Heart left ventricle (tissue), 16 donors: Measurements from ENCODE around the gene PLA2G4B. TPM values are rescaled to one million over a fixed set of nuclear protein-coding genes. Genes with fewer than 3 reads are reported as not detected.

Experiments used
- ATAC-seq, 4 donors: fragments of 200-7000 bp; cut with Tn5 transposase; one replicate each; pipeline ENCODE4 v1.9.1; 2020 to 2022; ENCODE audit warnings: moderate library complexity in 4 of 4, mild to moderate bottlenecking in 3 of 4, moderate number of reproducible peaks in 1 of 4
- DNase-seq, 5 donors: peaks; one replicate each; pipeline ENCODE4 v3.0.0-alpha.2; 2020
- H3K27ac ChIP-seq, 12 donors: fragments of 200-600 bp; sonication (generic) in 4 of 12; one replicate each; pipeline versions ENCODE4 v1.5.0 to v1.8.0; 2016 to 2022; ENCODE audit warnings: mild to moderate bottlenecking in 2 of 12
- H3K27me3 ChIP-seq, 9 donors: fragments of 200-600 bp; sonication (generic) in 2 of 9; one replicate each; pipeline versions ENCODE4 v1.5.1 to v1.8.0; 2016 to 2022; ENCODE audit warnings: mild to moderate bottlenecking in 3 of 9
- H3K36me3 ChIP-seq, 9 donors: fragments of 200-600 bp; sonication (generic) in 2 of 9; one replicate each; pipeline versions ENCODE4 v1.5.0 to v1.8.0; 2018 to 2022; ENCODE audit warnings: mild to moderate bottlenecking in 2 of 9
- H3K4me1 ChIP-seq, 12 donors: fragments of 200-600 bp; sonication (generic) in 4 of 12; one replicate each; pipeline versions ENCODE4 v1.5.0 to v1.8.0; 2016 to 2022; ENCODE audit warnings: mild to moderate bottlenecking in 3 of 12
- H3K4me3 ChIP-seq, 12 donors: fragments of 200-600 bp; sonication (generic) in 4 of 12; one replicate each; pipeline versions ENCODE4 v1.5.0 to v1.8.0; 2017 to 2022; ENCODE audit warnings: mild to moderate bottlenecking in 9 of 12, moderate library complexity in 4 of 12
- H3K9me3 ChIP-seq, 12 donors: fragments of 200-600 bp; sonication (generic) in 4 of 12; one replicate each; pipeline versions ENCODE4 v1.5.0 to v1.8.0; 2016 to 2022; ENCODE audit warnings: mild to moderate bottlenecking in 1 of 12
- CTCF ChIP-seq, 12 donors: fragments of 200-600 bp; sonication (generic) in 4 of 12; IDR thresholded peaks; one replicate each; pipeline versions ENCODE4 v1.5.0 to v1.8.0; 2018 to 2022; ENCODE audit warnings: antibody characterized with exemption in 12 of 12, mild to moderate bottlenecking in 5 of 12
- POLR2A ChIP-seq, 2 donors: fragments of 450-650 bp; IDR thresholded peaks; one replicate each; pipeline ENCODE4 v1.6.1; 2017; ENCODE audit warnings: antibody characterized with exemption in 2 of 2, mild to moderate bottlenecking in 2 of 2, moderate library complexity in 2 of 2
- WGBS, 4 donors: extraction: QIAGEN DNeasy Blood & Tissue Kit in 2 of 4; methylation state at CpG; one replicate each; pipeline versions ENCODE4 v1.1.5 to v1.1.7; 2013 to 2018; 5-methylcytosine and 5-hydroxymethylcytosine counted together
- intact Hi-C, 10 donors: fragments of 100-400 bp; cut with DNase I; formaldehyde crosslinking; loops; one replicate each; pipeline versions ENCODE4 v1.11.1 to v1.14.2; 2022
- polyA plus RNA-seq, 2 donors: library from polyadenylated mRNA; stranded (reverse); fragments of 200-250 nt; gene quantifications; one replicate each; pipeline ENCODE4 v1.2.3, GENCODE V29; 2013
- total RNA-seq, 9 donors: library from RNA; depleted of rRNA in 2 of 9; stranded (reverse); fragments of >200 nt in 2 of 9; fragmentation: NEBNext Ultra II Directional in 3 of 9; extraction: Animal tissue kit (Norgen Biotek cat#: 25700) in 3 of 9; gene quantifications; one replicate each; pipeline versions ENCODE4 v1.1.0 to v1.2.4, GENCODE V29; 2016 to 2023
- donor health status: ischemic (EF 13 %, LVEDD 7.1; RV severe dilation, severe dysfunction).
- donor health status: healthy with polysubstance abuse.
- donor health status: DM: no; HTN: yes; CAD: no.
- donor health status: DM: no; HTN: no; CAD: no.
- donor health status: ischemic (EF 25% LVEDD 6.9; RV normal size, moderate dysfunction).
- donor health status: ischemic (EF 25% LVEDD 5.7; RV mildly dilated, moderate dysfunction).
- donor health status: healthy.
- donor health status: DM: yes; HTN: yes; CAD: no.
- donor health status: ischemic (EF 35%, LVEDD 5.7; RV mildly dilated, moderate dysfunction).
- donor health status: nonischemic (EF 11% LVEDD 7.7; RV severe dilation, severe dysfunction).
- donor health status: DM: yes; HTN: yes; CAD: no.
- donor health status: PGD.
- donor health status: ischemic (EF 29% LVEDD 5.4; RV normal size, mild dysfunction).
- donor health status: nonischemic (EF 23%, LVEDD 6.1; RV moderate dilation, normal function).

Gene PLA2G4B
- total and polyA plus RNA-seq, 11 donors: 0.38 to 6.0 (median 2.8) TPM

DNA sequence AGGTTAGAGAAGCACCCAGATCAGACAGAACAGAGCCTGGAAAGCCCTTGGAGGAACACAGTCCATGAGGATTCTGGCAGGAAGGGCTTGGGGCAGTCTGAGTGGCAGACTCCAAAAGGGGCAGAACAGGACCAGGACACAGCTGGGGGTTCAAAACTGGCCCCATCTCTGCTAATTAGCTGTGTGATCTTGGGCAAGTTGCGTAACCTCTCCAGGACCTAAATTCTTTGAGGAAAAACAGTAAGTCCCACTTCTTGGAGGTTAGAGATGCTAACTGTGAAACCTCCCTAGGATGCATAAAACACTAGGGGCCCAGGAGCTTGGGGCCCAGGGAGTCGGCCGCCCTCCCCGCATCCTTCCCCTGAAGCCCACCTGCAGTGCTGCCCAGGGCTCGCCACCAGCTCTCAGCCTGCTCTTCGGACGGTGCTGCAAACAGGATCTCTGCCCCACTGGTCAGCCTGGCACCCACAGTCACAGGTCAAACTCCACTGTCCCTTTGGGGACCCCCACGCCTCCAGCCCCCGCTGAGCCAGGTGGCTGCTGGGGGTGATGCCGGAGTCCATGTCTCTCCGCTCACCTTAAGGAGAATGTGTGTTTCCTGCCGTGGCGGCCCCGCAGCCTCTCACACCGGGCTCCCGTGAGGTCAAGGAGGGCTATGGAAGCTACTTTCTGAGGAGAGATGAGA lies 12.0 kb downstream of the PLA2G4B start:
- H3K36me3 ChIP-seq: peaks cover 0 to 36% (median 27%) of the 10 kb centered on the region in 9 donors
- no peaks in the 10 kb centered on the region for H3K4me1 ChIP-seq
- no peaks in the 10 kb centered on the region for H3K9me3 ChIP-seq
- TF ChIP-seq CTCF (IDR thresholded peaks at IDR 0.05) (no peak), POLR2A (IDR thresholded peaks at IDR 0.05) (no peak)
- no peak overlapping the region for H3K4me3 ChIP-seq
- no peak overlapping the region for H3K27ac ChIP-seq
- peaks cover 0 to 4% (median 0%) of the 10 kb centered on the region in 9 donors for H3K27me3 ChIP-seq
- no peak for DNase-seq
- WGBS, 4 donors: 73 to 81% (median 77%) methylated on average over 16 of the region's 16 CpGs
- intact Hi-C loops: no loop called here
- no peak for ATAC-seq

- ATAC-seq (no peak), DNase-seq (no peak)
- TF ChIP-seq CTCF (IDR thresholded peaks at IDR 0.05) (no peak), POLR2A (IDR thresholded peaks at IDR 0.05) (no peak)
- H3K4me1 ChIP-seq: no peaks in the 10 kb centered on the region
- intact Hi-C loops: no loop called here
- H3K27ac ChIP-seq: no peak overlapping the region
- H3K27me3 ChIP-seq: peaks cover 0 to 4% (median 0%) of the 10 kb centered on the region in 9 donors
- H3K36me3 ChIP-seq: peaks cover 0 to 31% (median 25%) of the 10 kb centered on the region in 9 donors
- no peak overlapping the region for H3K4me3 ChIP-seq
- H3K9me3 ChIP-seq: no peaks in the 10 kb centered on the region
- 53 to 63% (median 57%) methylated on average over 10 to 11 of the region's 11 CpGs for WGBS, 4 donors
These were observed 12.5 kb downstream of the PLA2G4B start for GRCh38 chr15:41851167-41851523.

DNA sequence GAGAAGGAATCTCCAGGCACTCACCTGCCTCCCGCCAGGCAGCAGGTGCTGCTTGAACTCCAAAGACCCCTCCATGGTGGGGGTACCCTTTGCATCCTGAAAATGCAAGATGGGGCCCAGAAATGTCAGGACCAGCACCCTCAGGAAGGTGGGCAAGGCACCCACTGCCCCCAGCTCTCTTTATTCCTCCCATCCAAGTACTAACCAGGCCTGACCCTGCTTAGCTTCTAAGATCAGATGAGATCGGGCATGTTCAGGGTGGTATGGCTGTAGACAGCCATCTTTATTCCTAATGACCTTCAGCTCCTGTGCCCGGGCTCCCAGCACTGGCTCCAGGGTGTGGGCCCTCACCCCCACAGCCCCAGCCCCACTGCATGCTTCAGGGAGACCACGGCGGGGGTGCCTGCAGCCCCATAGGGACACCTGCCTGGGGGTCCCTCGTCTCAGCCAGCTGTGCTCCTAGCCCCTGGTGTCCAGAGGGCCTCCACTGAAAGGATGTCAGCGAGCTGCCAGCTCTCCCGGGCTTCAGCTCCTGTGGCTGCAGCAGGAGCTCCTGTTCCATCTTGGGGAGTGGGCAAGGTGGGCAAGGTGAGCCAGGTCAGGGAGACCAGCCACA lies 13.2 kb downstream of the PLA2G4B start:
- intact Hi-C loops: no loop called here
- WGBS, 4 donors: 87 to 90% (median 88%) methylated on average over 6 to 8 of the region's 8 CpGs
- TF ChIP-seq CTCF (IDR thresholded peaks at IDR 0.05) (no peak), POLR2A (IDR thresholded peaks at IDR 0.05) (no peak)
- no peaks in the 10 kb centered on the region for H3K9me3 ChIP-seq
- no peaks in the 10 kb centered on the region for H3K4me1 ChIP-seq
- DNase-seq: no peak
- no peak for ATAC-seq
- no peak overlapping the region for H3K27ac ChIP-seq
- peaks cover 0 to 24% (median 18%) of the 10 kb centered on the region in 9 donors for H3K36me3 ChIP-seq
- H3K4me3 ChIP-seq: no peak overlapping the region
- H3K27me3 ChIP-seq: peaks cover 0 to 4% (median 0%) of the 10 kb centered on the region in 9 donors

DNA sequence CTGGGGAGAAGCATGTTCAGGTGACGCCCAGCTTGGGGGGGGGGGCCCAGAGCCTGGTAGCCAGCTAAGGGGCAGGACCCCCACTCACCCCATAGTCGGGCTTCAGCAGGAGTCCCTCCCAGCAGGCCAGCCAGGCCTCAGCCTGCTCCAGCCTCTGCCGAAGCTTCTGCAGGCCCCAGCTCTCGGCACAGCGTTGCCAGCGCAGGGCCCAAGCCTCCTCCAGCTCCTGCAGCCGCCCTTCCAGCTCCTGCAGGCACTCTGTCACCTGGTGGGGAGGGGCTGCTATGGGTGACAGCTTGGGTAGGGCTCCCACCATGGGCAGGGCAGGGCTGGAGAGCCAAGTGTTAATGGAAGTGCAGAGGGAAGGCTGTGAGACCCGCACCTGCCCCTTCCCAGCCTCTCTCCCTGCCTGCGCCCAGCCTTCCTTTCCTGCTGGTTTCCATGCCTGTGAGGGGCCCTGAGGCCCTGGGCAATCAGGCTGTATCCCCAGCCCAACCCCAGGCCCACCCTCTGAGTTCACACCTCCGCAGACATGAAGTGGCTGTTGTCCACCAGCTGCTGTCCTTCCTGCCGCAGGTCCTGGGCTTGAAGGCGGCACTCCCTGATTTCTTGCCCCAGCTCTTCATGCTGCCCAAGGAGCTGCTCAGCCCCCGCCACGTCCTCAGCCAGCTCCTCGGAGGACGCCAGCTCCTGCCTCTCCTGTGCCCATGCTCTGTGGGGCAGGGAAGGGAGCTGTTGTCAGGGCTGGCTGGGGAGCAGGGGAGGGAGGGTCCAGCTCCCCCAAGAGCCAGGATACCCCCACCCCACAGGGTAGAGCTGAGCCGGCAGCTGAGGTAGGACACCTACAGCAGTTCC lies 14.3 kb downstream of the PLA2G4B start:
- ATAC-seq: no peak
- Histone ChIP-seq H3K9me3 (no peaks in the 10 kb centered on the region), H3K36me3 (peaks cover 0 to 13% (median 7%) of the 10 kb centered on the region in 9 donors), H3K4me1 (no peaks in the 10 kb centered on the region), H3K27me3 (peaks cover 0 to 4% (median 0%) of the 10 kb centered on the region in 9 donors), H3K4me3 (no peak overlapping the region), H3K27ac (no peak overlapping the region)
- intact Hi-C loops: no loop called here
- no peak for TF ChIP-seq CTCF (IDR thresholded peaks at IDR 0.05)
- TF ChIP-seq POLR2A (IDR thresholded peaks at IDR 0.05): no peak
- WGBS, 4 donors: 81 to 91% (median 85%) methylated on average over 4 to 17 of the region's 17 CpGs
- DNase-seq: no peak
